ENCODE measurements around the gene DBX1.

Gene DBX1

DNA sequence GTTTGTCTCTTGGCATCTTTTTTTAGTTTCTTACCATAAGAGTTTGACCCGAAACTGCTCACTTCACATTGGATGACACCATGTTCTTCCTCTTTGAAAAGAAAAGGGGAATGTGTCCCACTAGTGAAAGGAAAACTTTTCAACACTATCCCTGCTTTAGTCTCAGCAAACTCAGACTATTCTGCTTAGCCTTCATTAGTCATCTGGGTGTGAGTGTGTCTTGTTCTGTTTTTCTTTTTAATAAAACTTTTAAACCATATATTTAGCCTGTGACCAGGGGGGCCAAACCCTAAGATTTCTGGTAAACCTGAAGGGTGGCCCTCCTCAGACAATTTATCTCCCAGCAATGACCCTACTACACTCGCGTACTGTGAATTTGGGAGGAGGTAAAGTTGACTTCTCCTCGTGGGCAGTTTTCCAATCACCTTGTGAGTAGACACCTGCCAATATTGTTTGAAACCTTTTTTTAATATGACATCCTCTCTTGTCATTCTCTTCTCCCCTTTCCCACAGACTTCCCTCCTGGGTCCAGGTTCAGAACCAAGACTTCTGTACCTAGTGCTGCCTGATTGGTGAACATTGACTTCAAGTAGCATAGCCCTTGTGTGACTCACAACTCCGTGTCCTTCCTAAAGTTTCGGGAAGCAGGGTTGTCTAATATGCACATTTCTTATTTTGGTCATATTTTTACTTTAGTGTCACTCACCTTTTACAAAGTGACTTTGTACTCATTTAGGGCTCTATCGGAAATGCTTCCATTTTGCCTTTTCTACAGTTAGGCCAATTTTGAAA lies 39.9 kb downstream of the DBX1 start:
- no peak for DNase-seq

DNA sequence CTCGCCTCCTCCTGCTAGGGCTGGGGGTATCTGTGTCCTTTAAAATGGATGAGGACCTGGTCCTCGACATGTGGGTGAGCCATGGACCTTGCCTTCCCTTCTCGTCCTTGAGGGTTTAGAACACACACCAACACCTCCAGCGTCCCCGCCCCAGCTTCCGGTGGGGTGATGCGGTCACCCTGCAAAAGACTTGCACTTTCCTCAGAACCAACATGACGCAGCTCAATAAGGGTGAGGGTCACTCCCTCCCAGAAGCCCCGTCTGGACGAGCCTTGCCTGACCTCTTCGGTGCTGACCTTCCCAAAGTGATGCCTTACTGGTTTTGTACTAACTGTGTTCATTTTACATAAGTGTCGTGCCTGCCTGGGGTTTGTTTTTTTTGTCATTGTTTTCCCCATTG lies 41.0 kb downstream of the DBX1 start:
- no peak for DNase-seq

DNA sequence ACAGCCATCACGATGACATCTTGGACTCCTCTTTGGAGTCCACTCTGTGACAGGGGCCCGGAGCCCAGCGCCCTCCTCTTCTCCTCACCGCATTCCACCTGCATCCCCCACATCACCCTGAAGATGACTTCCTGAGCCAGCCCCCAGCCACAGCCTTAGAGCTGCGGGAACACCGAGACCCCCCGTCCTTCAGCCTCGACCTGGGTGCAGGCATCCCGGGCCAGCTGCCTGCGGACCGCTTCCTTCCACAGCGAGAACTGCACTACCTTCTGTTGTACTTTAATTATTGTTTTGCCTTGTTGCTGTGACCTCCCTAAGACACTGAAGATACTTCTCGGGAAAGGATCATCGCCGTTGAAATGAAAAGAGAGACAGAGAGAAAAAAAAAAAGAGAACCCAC lies 42.1 kb downstream of the DBX1 start:
- DNase-seq, result no peak

DNA sequence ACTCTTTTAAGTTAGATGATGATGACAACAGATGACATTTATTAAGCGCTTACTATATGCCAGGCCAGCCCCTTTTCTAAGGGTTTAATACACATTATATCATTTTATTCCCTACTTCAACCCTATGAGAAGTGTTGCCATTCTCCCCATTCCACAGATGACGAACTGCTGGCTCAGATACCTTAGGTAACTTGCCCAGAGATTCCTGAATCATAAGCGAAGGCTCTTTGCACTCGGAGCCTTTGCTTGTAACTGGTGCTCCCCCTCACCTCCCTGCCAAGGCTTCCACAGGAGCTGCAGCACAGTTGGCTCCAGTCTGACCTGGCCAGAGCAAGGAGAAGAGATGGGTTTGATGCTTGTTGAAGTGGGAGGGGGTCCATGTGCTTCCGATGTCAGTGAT lies 43.0 kb downstream of the DBX1 start:
- no peak for DNase-seq

DNA sequence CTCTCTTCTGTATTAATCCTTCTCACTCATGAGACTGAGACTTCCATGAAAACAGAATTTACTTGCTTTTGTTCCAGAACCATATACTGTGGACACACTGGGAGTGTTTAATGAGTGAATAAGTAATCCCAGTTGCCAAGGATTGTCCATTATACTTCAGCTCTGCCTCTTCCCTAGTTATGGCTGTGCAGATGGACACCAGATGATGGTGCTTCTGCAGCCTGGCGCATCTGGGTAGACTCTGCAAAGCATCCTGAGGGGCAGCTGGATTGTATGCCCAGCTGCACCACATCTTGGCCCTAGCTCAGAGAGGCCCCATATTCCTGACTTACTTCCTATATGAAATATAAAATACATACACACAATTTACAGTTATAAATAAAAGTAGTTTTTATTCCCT lies 43.5 kb downstream of the DBX1 start:
- no peak for DNase-seq

DNA sequence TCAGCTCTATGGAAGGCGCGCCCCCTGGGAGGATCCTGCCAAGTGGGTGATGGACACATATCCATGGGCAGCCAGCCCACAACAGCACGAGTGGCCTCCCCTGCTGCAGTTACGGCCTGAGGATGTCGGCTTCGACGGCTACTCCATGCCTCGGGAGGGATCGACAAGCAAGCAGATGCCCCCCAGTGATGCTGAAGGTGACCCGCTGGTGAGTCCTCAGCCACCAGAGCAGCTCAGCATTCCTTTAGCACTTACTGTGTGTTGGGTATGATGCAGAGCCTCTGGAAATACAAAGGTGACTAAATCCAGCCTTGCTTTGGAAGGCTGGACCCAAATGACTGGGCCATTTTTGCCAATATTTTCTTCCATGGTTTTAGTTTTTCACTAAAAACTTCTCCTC lies 45.7 kb downstream of the DBX1 start:
- no peak for DNase-seq

DNA sequence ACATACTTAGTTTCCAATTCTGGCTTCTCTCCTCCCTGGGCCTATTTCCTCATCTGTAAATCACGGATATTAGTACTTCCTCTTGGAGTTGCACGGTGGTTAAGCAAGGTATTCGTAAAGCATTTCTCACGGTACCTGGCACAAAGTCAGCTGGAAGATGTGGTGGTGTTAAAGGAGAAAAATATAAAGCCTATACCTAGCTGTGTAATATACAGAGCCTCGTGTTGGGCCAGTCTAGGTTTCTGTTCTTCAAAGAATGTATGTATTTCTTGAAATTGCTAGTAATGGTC lies 47.2 kb downstream of the DBX1 start:
- no peak for DNase-seq

DNA sequence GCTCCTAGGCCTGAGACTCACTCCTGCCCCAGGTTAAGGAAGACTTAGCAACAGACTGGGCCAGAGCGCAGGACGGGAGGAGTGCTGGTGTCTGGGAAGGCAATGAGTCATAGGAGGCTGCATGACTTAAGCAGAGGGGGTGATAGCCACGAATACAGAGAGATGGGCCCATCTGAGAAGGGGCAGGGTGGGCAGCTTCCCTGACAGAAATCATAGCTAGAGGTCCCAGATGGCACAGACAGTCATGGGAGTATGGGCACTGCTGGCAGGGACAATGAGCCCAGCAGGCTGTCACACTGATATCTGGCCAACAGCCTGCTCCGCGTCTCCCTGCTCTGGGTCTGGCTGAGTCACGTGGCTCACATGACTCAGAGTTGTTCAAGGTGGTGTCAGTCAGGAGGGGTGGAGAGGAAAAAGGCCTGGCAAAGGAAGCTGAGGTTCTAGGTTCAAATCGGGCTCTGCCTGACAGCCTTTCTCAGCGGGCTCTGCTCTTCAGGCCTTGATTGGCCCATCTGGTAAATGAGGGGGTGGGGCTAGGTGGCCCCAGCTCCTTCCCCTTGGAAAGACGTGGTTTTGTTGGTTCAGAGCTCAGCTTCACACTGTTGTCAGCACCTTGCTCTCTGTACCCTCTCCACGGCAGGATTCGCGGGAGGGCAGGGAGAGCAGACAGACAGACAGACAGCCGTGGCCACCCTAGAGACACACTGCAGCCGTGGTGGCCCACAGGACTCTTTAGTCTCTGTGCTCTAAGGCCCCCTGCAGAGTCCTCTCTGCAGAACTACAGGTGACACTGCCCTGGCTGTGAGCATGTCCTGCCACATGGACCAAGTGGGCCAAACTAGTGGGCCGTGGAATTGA lies 47.8 kb downstream of the DBX1 start:
- DNase-seq, result peak in 1 of 2 donors; percentile 7

DNA sequence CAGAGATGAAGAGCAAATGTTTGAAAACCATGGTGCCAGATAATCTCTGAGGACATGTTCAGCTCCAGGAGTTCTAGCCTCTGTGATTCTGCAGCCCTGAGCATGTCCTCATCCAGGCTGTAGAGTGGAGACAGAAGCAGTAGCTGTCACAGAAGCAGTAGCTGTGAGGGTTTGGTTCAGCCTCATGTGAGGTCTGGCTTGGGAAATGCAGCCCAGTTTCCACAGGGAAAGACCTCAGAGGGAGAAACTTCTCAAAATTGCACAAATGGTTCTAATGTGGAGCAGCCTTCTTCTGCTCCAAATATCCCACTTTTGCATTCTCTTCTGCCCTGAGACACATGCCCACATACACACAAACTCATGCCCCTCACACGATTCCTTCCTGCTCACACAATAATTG lies 48.4 kb downstream of the DBX1 start:
- no peak for DNase-seq

DNA sequence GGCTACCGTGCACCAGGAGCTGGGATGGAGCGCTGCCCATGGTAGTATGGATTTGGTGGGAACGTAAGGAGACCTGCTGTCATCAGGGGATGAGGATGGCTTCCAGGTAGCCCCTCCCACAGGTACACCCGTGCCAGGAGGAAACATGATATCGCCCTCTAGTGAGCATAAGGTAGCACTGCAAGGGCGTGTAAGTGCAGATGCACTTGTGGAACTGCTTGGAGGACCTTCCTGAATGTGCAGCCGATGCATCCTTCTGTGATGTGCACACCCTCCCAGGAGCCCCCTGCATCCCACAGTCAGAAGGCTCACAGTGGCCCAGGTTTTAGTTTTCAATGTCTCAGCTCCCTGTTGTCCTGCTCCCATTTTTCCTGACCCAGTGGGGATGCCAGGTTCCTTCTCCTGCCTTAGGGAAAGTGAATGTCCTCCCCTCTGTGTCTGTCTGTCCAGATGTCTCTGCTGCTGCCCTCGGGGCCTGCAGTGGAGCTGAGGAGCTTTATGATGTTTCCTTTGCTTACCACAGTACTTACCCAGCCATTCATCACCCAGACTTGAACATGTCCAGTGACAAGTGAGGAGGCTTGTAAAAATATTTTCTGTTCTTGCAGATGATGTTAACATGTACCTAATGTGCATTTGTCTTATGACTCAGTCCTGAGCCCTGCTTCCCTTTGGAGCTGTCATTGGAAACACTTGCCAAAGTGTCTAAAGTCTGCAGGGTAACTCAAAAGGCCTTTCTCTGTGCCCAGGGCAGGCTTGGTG lies 49.2 kb downstream of the DBX1 start:
- peak; percentile 9 to 42 for DNase-seq

DNA sequence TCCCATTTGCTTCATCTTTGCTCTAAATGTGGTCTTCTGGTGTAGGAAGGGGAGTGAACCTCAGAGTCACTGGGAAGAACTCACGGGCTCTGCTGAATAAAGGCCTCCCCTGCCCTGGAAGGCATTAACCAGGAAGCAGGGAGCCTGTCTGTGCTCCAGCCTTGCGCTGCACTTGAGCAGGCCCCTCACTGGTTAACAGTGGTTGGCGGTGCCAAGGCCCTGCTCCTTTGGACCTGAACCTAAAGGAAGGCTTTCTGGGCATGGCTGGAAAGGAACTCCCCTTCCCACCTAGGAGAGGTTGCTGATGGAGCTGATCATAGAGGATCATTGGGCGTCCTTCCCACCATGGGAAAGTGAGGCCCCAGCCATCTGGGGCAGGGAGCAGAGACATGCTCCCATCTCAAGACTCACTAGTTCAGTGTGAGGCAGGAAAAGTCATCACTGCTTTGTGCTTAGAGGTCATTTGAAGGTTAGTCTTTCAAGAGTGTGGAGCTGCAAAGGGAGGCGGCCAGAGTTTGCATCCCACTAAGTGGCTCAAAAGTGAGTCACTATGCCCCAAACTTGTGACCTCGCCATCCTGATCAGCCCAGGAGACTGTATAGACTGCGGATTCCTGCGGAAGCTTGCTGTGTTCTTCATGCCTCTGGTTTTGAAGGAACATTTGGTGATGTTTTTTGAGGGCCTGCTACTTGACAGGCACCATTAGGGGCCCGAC lies 50.4 kb downstream of the DBX1 start:
- no peak for DNase-seq

Measured in inflammatory macrophage treated with lipopolysaccharide for 1 hour (primary cell).